Measurements from ENCODE around the gene KRTAP21-2. TPM values are rescaled to one million over a fixed set of nuclear protein-coding genes. Genes with fewer than 3 reads are reported as not detected.

Gene KRTAP21-2
- not detected for total RNA-seq
- polyA plus RNA-seq = not detected
- long read RNA-seq, donor 1 = 0 reads
- long read RNA-seq, donor 2 = 0 reads
- long read RNA-seq, donor 3 = 0 reads
- long read RNA-seq, donor 4 = 0 reads
- long read RNA-seq, donor 5 = 0 reads
- long read RNA-seq, donor 6 = 0 reads
- long read RNA-seq, donor 7 = 0 reads
- long read RNA-seq, donor 8 = 0 reads
- long read RNA-seq, donor 9 = 0 reads
- long read RNA-seq, donor 10 = 0 reads

DNA sequence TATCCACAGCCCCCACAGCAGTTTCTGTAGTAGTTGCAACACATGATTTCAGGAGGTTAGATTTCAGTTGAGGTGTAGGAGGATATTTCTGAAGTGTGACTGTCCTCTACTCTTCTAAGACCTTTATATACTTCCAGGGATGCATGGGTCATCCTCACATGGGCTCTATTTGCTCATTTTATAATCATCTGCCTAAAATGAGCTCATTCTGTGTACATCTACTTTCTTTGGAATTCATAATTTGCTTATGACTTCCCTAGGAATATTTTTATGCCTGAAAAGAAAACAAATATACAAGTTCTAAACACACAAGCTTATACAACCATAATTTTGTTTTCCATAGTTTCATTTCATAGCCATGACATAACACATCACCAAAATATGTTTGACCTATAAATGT lies at the start of gene KRTAP21-2:
Gene KRTAP21-2, minus strand, starts transcription at position 101 of the 400 bp plus-strand sequence. Its CDS starts 57 bp downstream, at position 44.
- H3K36me3 ChIP-seq (replicated peaks in 1 of 2) = no peaks in the 10 kb centered on the region
- no peaks in the 10 kb centered on the region for H3K9me3 ChIP-seq (replicated peaks in 1 of 3)
- no peak within 1 kb of the TSS for H3K27ac ChIP-seq
- TF ChIP-seq POLR2A (IDR thresholded peaks at IDR 0.05) = no peak
- no peak for TF ChIP-seq CTCF (IDR thresholded peaks at IDR 0.05)
- H3K27me3 ChIP-seq = no peaks in the 10 kb centered on the region
- intact Hi-C loops (cut with DNase I) = no loop called here
- no peaks in the 10 kb centered on the region for H3K4me1 ChIP-seq (replicated peaks in 1 of 2)
- H3K4me3 ChIP-seq = no peak within 1 kb of the TSS
- DNase-seq = no peak

DNA sequence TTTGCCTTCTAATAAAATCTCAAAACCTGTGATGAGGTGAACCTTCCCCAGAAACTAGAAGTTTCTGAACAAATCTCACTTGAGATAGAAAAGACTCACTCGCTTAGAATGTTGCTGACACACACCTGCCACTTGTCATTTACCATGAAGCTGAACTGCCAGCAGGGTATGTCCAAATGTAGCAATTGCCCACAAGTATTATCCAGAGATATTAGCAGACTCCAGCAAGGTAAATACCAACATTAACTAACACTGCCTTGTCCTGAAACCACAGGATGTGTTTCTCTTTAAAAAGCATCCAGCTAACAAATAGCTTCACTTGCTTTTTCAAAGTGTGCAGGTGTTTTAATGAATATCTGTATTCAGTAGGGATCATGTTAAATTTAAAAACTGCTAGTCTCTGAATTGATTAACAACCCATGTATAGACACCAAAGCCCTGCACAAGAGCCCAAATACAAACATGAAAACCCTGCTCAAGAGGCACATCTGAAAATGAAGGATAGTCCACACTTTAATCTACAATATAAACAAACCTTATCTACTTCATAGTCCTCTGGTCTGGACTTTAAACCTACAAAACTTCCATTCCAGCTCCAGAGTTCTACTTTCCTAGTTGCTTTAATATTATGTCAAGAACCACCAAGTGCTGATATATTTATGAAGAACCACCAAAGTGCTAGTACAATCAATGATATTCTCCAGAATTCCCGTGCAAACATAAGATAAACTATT lies 46.7 kb upstream of the KRTAP21-2 start:
- WGBS, 4 donors = 59 to 71% (median 63%) methylated on average over 2 of the region's 2 CpGs

GRCh38 chr21:30779249-30779648 lies 32.2 kb upstream of the KRTAP21-2 start:
- Histone ChIP-seq H3K9me3 (replicated peaks in 1 of 3) (no peaks in the 10 kb centered on the region), H3K36me3 (replicated peaks in 1 of 2) (no peaks in the 10 kb centered on the region), H3K27ac (no peak overlapping the region), H3K4me1 (replicated peaks in 1 of 2) (no peaks in the 10 kb centered on the region), H3K27me3 (no peaks in the 10 kb centered on the region), H3K4me3 (no peak overlapping the region)
- intact Hi-C loops (cut with DNase I) = no loop called here
- TF ChIP-seq CTCF (IDR thresholded peaks at IDR 0.05) (no peak), POLR2A (IDR thresholded peaks at IDR 0.05) (no peak)
- WGBS, 4 donors = 85 to 97% (median 91%) methylated on average over 1 of the region's 1 CpG
- DNase-seq = no peak

More for the DNA sequence above, 46.7 kb upstream of the KRTAP21-2 start:
- TF ChIP-seq CTCF (IDR thresholded peaks at IDR 0.05) (no peak), POLR2A (IDR thresholded peaks at IDR 0.05) (no peak)
- H3K4me1 ChIP-seq (replicated peaks in 1 of 2) = no peaks in the 10 kb centered on the region
- DNase-seq = no peak
- no peaks in the 10 kb centered on the region for H3K27me3 ChIP-seq
- no peak overlapping the region for H3K27ac ChIP-seq
- intact Hi-C loops (cut with DNase I) = no loop called here
- no peaks in the 10 kb centered on the region for H3K36me3 ChIP-seq (replicated peaks in 1 of 2)
- H3K4me3 ChIP-seq = no peak overlapping the region
- no peaks in the 10 kb centered on the region for H3K9me3 ChIP-seq (replicated peaks in 1 of 3)

DNA sequence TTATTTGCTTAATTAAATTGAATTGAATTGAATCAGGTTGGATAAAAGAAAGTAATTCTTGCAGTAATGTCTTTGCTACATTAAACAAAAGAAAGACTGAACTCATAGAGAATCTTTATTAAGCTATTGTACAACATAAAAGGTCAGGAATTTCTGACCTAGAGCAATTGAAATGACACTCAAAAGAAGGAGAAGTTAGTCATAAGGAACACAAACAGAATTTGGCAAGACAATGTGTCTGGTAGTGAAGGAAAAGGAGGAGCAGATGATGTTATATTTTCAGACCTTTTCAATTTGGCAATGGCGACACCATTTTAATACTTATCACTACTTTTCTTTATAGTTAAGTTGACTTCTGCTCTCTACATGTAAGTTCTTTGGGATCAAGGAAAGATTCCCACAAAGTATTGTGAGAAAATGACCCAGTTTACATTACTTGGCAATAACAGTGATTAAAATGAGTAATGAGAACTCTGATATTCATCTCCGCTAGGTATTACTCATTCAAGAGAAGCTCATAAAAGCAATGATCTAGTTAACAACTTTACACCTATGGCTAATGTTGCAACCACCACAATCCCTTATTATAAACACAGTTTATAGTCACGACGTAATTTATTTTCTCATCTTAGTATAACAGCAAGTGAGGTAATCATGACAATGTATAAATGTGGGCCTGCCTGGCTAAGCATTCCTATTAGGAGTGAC lies 22.8 kb upstream of the KRTAP21-2 start:
- intact Hi-C loops (cut with DNase I) = no loop called here
- Histone ChIP-seq H3K27ac (no peak overlapping the region), H3K4me3 (no peak overlapping the region), H3K27me3 (no peaks in the 10 kb centered on the region), H3K4me1 (replicated peaks in 1 of 2) (no peaks in the 10 kb centered on the region), H3K9me3 (replicated peaks in 1 of 3) (no peaks in the 10 kb centered on the region), H3K36me3 (replicated peaks in 1 of 2) (no peaks in the 10 kb centered on the region)
- TF ChIP-seq CTCF (IDR thresholded peaks at IDR 0.05) (no peak), POLR2A (IDR thresholded peaks at IDR 0.05) (no peak)
- DNase-seq = no peak
- WGBS, 4 donors = 80 to 89% (median 85%) methylated on average over 4 of the region's 4 CpGs
